NCI-H524 treated with DMSO at 0.1 percent for 48 hours (cell line): ENCODE results near the gene PRKCB.

Experiments used
- DNase-seq: peaks from one replicate; lab custom pipeline; 2025; lab: John Stamatoyannopoulos, UW

Gene PRKCB

GRCh38 chr16:23835390-23836077 lies at the start of gene PRKCB:
Gene PRKCB, plus strand, starts transcription at chr16:23835983.
- no peak for DNase-seq

GRCh38 chr16:23786964-23787561 lies 48.7 kb upstream of the PRKCB start:
- no peak for DNase-seq

- no peak for DNase-seq
These were observed 47.1 kb upstream of the PRKCB start for GRCh38 chr16:23788685-23789084.

- DNase-seq = no peak
These were observed 40.4 kb upstream of the PRKCB start for GRCh38 chr16:23795378-23795777.

- DNase-seq = no peak
These were observed 38.8 kb upstream of the PRKCB start for GRCh38 chr16:23796941-23797340.

- no peak for DNase-seq
These were observed 34.4 kb upstream of the PRKCB start for GRCh38 chr16:23801378-23801777.

GRCh38 chr16:23802776-23803175 lies 33.0 kb upstream of the PRKCB start:
- no peak for DNase-seq

GRCh38 chr16:23803591-23804123 lies 32.1 kb upstream of the PRKCB start:
- no peak for DNase-seq

GRCh38 chr16:23807028-23807427 lies 28.8 kb upstream of the PRKCB start:
- no peak for DNase-seq

- DNase-seq = no peak
These were observed 14.3 kb upstream of the PRKCB start for GRCh38 chr16:23821467-23821866.

GRCh38 chr16:23821875-23822688 lies 13.7 kb upstream of the PRKCB start:
- no peak for DNase-seq

GRCh38 chr16:23823475-23824384 lies 12.1 kb upstream of the PRKCB start:
- no peak for DNase-seq

- no peak for DNase-seq
These were observed 10.9 kb upstream of the PRKCB start for GRCh38 chr16:23824909-23825308.

GRCh38 chr16:23826528-23827045 lies 9.2 kb upstream of the PRKCB start:
- no peak for DNase-seq

- no peak for DNase-seq
These were observed 8.7 kb upstream of the PRKCB start for GRCh38 chr16:23827057-23827456.

GRCh38 chr16:23829454-23829853 lies 6.3 kb upstream of the PRKCB start:
- no peak for DNase-seq

GRCh38 chr16:23830276-23830675 lies 5.5 kb upstream of the PRKCB start:
- DNase-seq = no peak

GRCh38 chr16:23832882-23833281 lies 2.9 kb upstream of the PRKCB start:
- no peak for DNase-seq

GRCh38 chr16:23833504-23833903 lies 2.3 kb upstream of the PRKCB start:
- DNase-seq = no peak

- DNase-seq = no peak
These were observed 1.7 kb upstream of the PRKCB start for GRCh38 chr16:23833960-23834685.

- DNase-seq = no peak
These were observed 258 bp downstream of the PRKCB start for GRCh38 chr16:23836078-23836403.
